ENCODE measurements around the gene C16orf92.
"Not testable (repeated sequence)": the region's sequence is repeated elsewhere in the genome, so short reads cannot be mapped to it uniquely, and the experiment has no call there.

Gene C16orf92

GRCh38 chr16:30005341-30006094, 17.5 kb upstream of the C16orf92 start:
- no peak for DNase-seq (ENCODE audit: low read depth)

GRCh38 chr16:30006095-30006473, 16.9 kb upstream of the C16orf92 start:
- no peak for DNase-seq (ENCODE audit: low read depth)

- no peak for DNase-seq (ENCODE audit: low read depth)
Observed at GRCh38 chr16:30006659-30007377, 16.2 kb upstream of the C16orf92 start.

- no peak for DNase-seq (ENCODE audit: low read depth)
Observed at GRCh38 chr16:30007378-30007895, 15.6 kb upstream of the C16orf92 start.

- DNase-seq (ENCODE audit: low read depth), result no peak
Observed at GRCh38 chr16:30009085-30009862, 13.7 kb upstream of the C16orf92 start.

GRCh38 chr16:30009990-30010843, 12.8 kb upstream of the C16orf92 start:
- no peak for DNase-seq (ENCODE audit: low read depth)

GRCh38 chr16:30010844-30011713, 11.9 kb upstream of the C16orf92 start, which contains the start of gene DOC2A:
TSS of gene DOC2A (minus strand) at chr16:30011027. CDS start at chr16:30010222, 805 bp downstream.
- no peak for DNase-seq (ENCODE audit: low read depth)

- no peak for DNase-seq (ENCODE audit: low read depth)
Observed at GRCh38 chr16:30011714-30012504, 11.1 kb upstream of the C16orf92 start.

- not testable (repeated sequence) for DNase-seq (ENCODE audit: low read depth)
Observed at GRCh38 chr16:30012598-30012997, 10.4 kb upstream of the C16orf92 start.

GRCh38 chr16:30015450-30015849, 7.5 kb upstream of the C16orf92 start:
- DNase-seq (ENCODE audit: low read depth), result not testable (repeated sequence)

- DNase-seq (ENCODE audit: low read depth), result no peak
Observed at GRCh38 chr16:30016555-30017276, 6.3 kb upstream of the C16orf92 start.

GRCh38 chr16:30017277-30017656, 5.7 kb upstream of the C16orf92 start:
- DNase-seq (ENCODE audit: low read depth), result no peak

GRCh38 chr16:30017937-30018336, 5.1 kb upstream of the C16orf92 start:
- not testable (repeated sequence) for DNase-seq (ENCODE audit: low read depth)

GRCh38 chr16:30018731-30019158, 4.3 kb upstream of the C16orf92 start:
- DNase-seq (ENCODE audit: low read depth), result no peak

- no peak for DNase-seq (ENCODE audit: low read depth)
Observed at GRCh38 chr16:30023586-30023985, 588 bp downstream of the C16orf92 start.

- no peak for DNase-seq (ENCODE audit: low read depth)
Observed at GRCh38 chr16:30024451-30024850, 1.5 kb downstream of the C16orf92 start.

GRCh38 chr16:30025156-30025555, 2.2 kb downstream of the C16orf92 start:
- no peak for DNase-seq (ENCODE audit: low read depth)

GRCh38 chr16:30025574-30025973, 2.6 kb downstream of the C16orf92 start:
- DNase-seq (ENCODE audit: low read depth), result no peak

GRCh38 chr16:30026449-30026848, 3.5 kb downstream of the C16orf92 start:
- DNase-seq (ENCODE audit: low read depth), result no peak
